Ammon's horn (tissue), 1 donor: ENCODE data around the gene DENND10.
"Not testable (repeated sequence)": the region's sequence is repeated elsewhere in the genome, so short reads cannot be mapped to it uniquely, and the experiment has no call there.

Experiments
- DNase-seq: peaks from one replicate; pipeline ENCODE4 v3.0.0-alpha.2; 2016; ENCODE audit warnings: low spot score

The DENND10 gene

GRCh38 chr10:119100434-119101238, 3.3 kb upstream of the DENND10 start:
- DNase-seq = no peak

GRCh38 chr10:119101366-119102098, 2.4 kb upstream of the DENND10 start:
- no peak for DNase-seq

- no peak for DNase-seq
These were observed 541 bp upstream of the DENND10 start for GRCh38 chr10:119103241-119103902.

GRCh38 chr10:119104654-119105015, 722 bp downstream of the DENND10 start:
- DNase-seq = peak; percentile 31

- no peak for DNase-seq
These were observed 1.2 kb downstream of the DENND10 start for GRCh38 chr10:119105155-119105554.

- not testable (repeated sequence) for DNase-seq
These were observed 2.0 kb downstream of the DENND10 start for GRCh38 chr10:119105899-119106298.

GRCh38 chr10:119107106-119107505, 3.2 kb downstream of the DENND10 start:
- not testable (repeated sequence) for DNase-seq

- DNase-seq = not testable (repeated sequence)
These were observed 3.9 kb downstream of the DENND10 start for GRCh38 chr10:119107771-119108170.

- DNase-seq = no peak
These were observed 8.1 kb downstream of the DENND10 start for GRCh38 chr10:119112056-119112455.

- DNase-seq = no peak
These were observed 10.1 kb downstream of the DENND10 start for GRCh38 chr10:119113751-119114732.

GRCh38 chr10:119115926-119116325, 12.0 kb downstream of the DENND10 start:
- no peak for DNase-seq

- DNase-seq = no peak
These were observed 12.5 kb downstream of the DENND10 start for GRCh38 chr10:119116326-119116951.

GRCh38 chr10:119118231-119118630, 14.3 kb downstream of the DENND10 start:
- DNase-seq = no peak

- no peak for DNase-seq
These were observed 15.5 kb downstream of the DENND10 start for GRCh38 chr10:119119400-119119799.

GRCh38 chr10:119120413-119120867, 16.5 kb downstream of the DENND10 start:
- DNase-seq = no peak

GRCh38 chr10:119120875-119121274, 17.0 kb downstream of the DENND10 start:
- DNase-seq = no peak

- no peak for DNase-seq
These were observed 22.0 kb downstream of the DENND10 start for GRCh38 chr10:119125942-119126341.

- DNase-seq = no peak
These were observed 25.8 kb downstream of the DENND10 start for GRCh38 chr10:119129721-119130120.

GRCh38 chr10:119131512-119132240, 27.8 kb downstream of the DENND10 start:
- peak; percentile 53 for DNase-seq
